GM18951 (cell line): ENCODE measurements around the gene ITPRID1.

Source experiments
- POLR2A ChIP-seq: IDR thresholded peaks from 4 replicates; pipeline ENCODE4 v1.6.1; 2011; ENCODE audit warnings: mild to moderate bottlenecking; ENCODE audit not compliant: insufficient read length, insufficient read depth; ENCODE audit errors: extremely low read depth
- in situ Hi-C: fragments of 300-500 bp; cut with MboI; formaldehyde crosslinking; loops from one replicate; pipeline ENCODE4 v1.12.0; 2022; ENCODE audit warnings: low sequenced_read_pairs, mixed read lengths, inconsistent platforms; ENCODE audit not compliant: unreplicated experiment

ITPRID1 gene

GRCh38 chr7:31603046-31603445 lies 89.2 kb downstream of the ITPRID1 start:
- no peak for TF ChIP-seq POLR2A
- in situ Hi-C loops = no loop called here

DNA sequence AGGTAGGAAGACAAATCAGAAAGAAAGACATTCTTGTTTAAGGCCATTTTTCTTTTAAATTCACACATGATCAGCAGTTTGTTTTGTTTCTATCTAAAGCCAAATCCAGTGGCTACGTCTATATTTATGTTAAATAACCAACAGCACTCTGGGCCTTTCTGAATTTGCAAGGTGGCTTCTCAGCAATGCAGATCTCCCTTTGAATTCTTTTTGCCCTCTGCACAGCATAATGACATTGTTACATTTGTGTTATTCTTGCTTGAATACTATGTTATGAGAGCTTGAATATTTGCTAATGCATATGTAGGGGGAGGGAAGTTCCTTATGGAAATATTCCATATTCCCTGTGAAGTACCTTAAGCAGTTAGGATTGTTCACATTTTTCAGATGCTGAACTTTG lies 99.7 kb downstream of the ITPRID1 start:
- no peak for TF ChIP-seq POLR2A
- in situ Hi-C loops = no loop called here

DNA sequence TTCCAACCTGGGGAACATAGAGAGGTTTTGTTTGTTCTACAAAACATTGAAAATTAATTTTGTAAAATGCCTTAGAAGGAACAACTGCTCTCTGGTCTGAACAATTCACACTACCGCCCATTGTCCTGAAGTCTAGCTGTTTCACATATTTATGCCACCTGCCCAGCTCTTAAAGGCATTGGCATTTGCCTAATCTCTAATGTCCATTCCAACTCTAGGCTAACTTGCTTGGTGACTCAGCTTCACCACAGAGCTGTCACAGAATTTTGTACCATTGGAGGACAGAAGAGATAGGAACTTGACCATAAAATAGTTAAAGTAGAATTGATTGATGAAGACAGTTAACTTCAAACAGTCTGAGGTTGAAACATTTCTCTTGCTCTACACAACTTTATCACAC lies 119.6 kb downstream of the ITPRID1 start:
- in situ Hi-C loops = no loop called here
- no peak for TF ChIP-seq POLR2A

DNA sequence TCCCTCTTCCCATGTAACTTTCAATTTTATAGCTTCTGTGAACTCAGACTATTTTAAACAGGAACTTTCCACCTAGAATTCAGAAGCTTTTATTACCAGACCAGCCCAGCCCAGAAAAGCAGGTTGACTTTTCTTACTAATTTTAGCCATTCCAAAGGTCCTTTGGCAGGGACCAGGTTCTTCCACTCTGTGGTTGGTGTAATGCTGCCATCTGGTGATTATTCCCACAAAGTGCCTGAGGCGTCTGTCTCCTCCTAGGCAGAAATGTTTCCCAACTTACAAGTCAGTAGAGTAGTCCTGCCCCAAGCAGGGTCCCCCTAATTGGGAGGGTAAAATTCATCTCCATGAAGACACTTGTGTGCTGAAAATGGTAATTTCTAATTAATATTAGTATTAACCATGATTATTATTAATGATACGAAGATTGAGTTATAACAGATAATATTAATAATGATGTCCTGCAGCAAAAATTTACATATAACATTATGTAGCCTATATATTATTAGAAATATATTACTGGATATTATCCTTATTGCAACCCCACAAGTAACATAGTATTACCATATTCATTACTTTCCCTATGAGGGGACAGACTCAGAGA lies 120.1 kb downstream of the ITPRID1 start:
- no peak for TF ChIP-seq POLR2A
- in situ Hi-C loops = no loop called here

DNA sequence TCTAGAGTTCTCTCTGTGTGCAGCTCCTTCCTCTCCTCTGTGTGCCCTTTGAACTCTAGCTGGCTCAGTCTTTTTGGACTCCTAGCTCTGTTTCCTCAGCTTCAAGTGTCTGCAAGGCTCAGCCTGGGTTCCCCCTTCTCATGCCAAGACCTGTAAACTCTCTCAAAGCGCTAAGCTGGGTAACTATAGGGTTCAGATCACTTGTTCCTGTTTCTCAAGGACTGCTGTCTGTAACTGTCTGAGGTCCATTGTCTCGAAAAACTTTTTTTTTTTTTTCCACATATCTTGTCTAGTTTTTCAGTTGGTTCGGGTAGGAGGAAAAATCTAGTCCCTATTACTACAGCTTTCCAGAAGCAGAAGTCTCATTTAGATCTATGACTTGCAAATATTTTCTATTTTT lies 126.5 kb downstream of the ITPRID1 start:
- in situ Hi-C loops = no loop called here
- TF ChIP-seq POLR2A = no peak

- in situ Hi-C loops = no loop called here
- no peak for TF ChIP-seq POLR2A
Observed at GRCh38 chr7:31642681-31643115, 128.8 kb downstream of the ITPRID1 start.

DNA sequence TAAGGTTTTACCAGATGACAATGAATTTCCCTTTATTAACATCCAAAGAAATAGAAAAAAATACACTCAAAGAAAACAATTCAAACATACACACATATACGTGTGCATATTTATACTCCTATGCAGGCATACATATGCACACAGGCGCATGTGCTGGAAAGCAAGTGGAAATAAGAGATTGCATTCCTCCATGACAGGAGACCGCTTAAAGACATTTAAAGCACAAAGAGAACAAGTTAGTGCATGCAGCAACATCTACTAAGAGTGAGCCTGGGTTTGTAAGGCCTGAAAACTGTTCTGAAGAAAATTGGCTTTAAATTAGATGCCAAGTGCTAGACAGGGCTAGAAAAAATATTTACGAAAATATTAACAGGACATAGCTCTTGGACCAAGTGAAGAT lies 133.1 kb downstream of the ITPRID1 start:
- TF ChIP-seq POLR2A = no peak
- in situ Hi-C loops = no loop called here

- no peak for TF ChIP-seq POLR2A
Observed at GRCh38 chr7:31647511-31647910, 133.6 kb downstream of the ITPRID1 start.

GRCh38 chr7:31648288-31648687 lies 134.4 kb downstream of the ITPRID1 start:
- TF ChIP-seq POLR2A = no peak
- in situ Hi-C loops = no loop called here

More at GRCh38 chr7:31647511-31647910, 133.6 kb downstream of the ITPRID1 start:
- in situ Hi-C loops = no loop called here

DNA sequence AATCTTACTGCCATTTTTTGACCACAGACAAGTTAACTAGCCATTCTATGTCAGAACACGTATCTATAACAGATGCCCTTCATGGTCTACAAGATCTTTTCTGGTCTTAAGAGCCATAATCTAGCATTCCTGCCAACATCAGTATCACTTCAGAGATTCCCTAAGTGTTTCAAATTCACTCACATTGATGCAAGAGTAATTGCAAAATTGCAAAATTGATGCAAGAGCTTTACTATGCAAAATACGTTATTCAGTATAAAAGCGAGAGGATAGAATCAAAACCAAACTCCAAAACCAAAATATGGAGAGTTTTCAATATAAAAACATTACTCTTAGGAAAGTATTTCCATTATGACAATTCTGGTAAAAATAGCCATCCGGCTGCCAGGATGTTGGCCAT lies 135.0 kb downstream of the ITPRID1 start:
- in situ Hi-C loops = no loop called here
- TF ChIP-seq POLR2A = no peak

DNA sequence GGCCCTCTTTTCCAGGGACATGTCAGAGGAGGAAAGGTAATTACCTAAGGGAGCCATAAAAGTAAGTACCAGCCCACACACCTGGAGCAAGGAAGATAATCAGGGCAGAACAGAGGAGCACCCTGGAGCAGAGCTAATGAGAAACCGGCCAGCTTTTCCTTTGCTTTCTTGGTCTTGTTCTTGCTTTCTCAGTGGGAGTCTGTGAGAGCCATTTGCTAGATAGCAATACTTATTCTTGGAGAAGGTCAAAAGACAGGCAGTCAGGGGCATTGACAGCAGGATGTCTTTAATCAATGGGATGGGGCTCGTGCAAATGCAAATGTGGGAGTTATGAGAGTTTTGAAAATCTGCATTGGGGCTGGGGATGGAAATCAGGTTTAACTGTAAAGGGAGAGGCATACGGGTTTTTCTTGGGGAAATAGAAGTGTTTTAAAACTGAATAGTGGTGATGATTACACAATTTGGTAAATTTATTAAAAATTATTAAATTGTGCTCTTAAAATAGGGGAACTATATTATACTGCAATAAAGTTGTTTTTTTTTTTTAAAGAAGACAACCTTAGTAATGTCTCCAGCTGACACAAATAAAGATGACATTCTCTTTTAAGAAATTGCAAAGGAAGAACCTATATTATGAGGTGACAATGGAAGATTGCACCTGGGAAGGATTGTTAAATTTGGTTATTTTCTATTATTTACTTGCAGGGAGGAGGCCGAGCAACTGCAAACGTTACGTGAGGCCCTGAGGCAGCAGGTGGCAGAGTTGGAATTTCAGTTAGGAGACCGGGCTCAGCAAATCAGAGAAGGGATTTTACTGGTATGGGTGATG lies 137.6 kb downstream of the ITPRID1 start:
- no peak for TF ChIP-seq POLR2A
- in situ Hi-C loops = no loop called here

DNA sequence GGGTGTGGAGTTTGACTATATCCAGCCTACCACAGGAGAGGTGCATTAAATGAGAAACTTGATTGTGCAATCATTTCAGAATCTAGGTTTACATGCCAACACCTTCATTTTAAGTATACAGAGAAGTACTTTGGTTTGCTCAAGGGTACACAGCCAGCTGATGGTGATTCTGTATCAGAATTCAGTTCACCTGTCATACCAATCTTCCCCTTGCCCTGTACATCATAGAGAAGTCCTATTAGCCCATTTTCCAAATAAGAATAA lies 138.1 kb downstream of the ITPRID1 start:
- in situ Hi-C loops = no loop called here
- TF ChIP-seq POLR2A = no peak

- in situ Hi-C loops = no loop called here
- TF ChIP-seq POLR2A = no peak
Observed at GRCh38 chr7:31663072-31663471, 149.2 kb downstream of the ITPRID1 start.

- TF ChIP-seq POLR2A = no peak
- in situ Hi-C loops = no loop called here
Observed at GRCh38 chr7:31664890-31665289, 151.0 kb downstream of the ITPRID1 start.
